Measurements from ENCODE around the gene HLX. TPM values are rescaled to one million over a fixed set of nuclear protein-coding genes. Genes with fewer than 3 reads are reported as not detected.

The HLX gene
- 9.6 and 18.9 TPM in 2 replicates for total RNA-seq

GRCh38 chr1:220879076-220879508 is at the start of gene HLX:
Gene HLX (plus strand): TSS chr1:220879443. CDS start chr1:220879858, 415 bp downstream.

Other genes starting within 250 kb of the HLX start
- 0.58 and 1.1 TPM in 2 replicates for gene C1orf115, start 189.1 kb upstream of the HLX start, total RNA-seq
- 4.8 and 6.2 TPM in 2 replicates for gene MTARC2, start 131.1 kb upstream of the HLX start, total RNA-seq
- gene MTARC1, start 92.5 kb upstream of the HLX start, total RNA-seq, result 1.2 and 4.8 TPM in 2 replicates